D341Med (cell line): ENCODE data around the gene PAX1.

Experiments used
- DNase-seq: peaks from one replicate; pipeline ENCODE4 v3.0.0; 2012; ENCODE audit warnings: low spot score

Gene PAX1

GRCh38 chr20:21705575-21706260, at the start of gene PAX1:
TSS of gene PAX1 (plus strand) at chr20:21705664. CDS start at chr20:21705713, 49 bp downstream.
- DNase-seq, result no peak

DNA sequence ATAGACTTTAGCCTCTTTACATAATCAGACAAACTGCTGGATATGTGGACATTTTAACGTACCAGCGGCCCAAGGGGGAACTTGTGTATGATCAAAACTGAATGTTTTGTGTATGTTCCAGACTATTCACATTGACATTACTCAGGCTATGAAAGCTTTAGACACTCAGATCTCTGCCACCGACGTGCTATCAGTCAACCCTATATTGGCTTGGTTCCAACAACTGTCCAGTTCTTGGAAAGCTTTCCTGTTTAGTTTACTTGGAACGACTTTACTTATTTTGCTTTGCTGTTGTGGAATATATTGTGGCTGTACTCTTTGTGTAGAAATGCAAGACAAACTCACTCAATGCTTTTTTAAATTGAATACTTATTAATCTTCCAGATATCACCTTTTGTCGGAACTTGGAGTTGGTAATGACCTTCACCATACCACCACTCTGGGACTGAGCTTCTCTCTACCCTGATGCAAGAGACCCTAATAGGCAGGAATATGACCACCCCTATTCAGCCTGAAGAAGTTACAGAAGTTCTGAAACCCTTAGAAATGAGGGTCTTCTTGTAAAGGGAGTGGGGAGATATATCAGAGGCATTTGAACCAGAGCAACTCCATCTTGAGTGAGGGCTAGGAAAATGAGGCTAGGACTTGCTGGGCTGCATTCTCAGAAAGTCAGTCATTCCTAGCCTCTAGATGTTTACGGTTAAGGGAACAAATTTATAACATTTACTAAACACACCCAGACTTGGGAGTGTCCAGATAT, 49.0 kb upstream of the PAX1 start:
- DNase-seq, result no peak

DNA sequence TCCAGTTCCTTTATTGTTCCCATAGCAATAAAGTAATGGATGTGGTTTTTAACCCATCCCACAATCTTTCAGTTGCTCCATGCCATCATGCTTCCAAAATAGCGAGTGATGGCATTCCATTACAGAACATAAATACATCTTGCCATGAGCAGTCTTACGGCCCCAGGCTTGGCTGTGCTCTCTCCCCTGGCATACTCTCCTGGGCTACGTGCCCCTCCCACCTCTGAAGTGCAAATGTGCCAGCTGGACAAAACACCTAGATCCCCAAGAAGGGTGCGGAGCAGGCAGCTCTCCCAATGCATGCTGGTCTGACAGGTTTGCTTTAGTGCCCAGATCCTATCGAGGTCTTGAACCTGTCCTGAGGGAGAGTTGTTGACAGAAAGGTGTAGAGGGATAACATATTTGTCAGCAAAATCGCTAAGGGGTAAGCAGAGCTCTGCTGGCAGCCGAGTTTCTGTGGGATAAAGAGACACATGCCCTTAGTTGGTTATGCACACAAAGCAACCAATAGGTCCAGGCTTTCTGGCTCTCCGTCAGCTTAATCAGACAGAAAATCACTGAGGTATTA, 43.9 kb upstream of the PAX1 start:
- no peak for DNase-seq

GRCh38 chr20:21663465-21663864, 42.0 kb upstream of the PAX1 start:
- no peak for DNase-seq

GRCh38 chr20:21665687-21666446, 39.6 kb upstream of the PAX1 start:
- no peak for DNase-seq

- DNase-seq, result no peak
Observed at GRCh38 chr20:21670126-21670525, 35.3 kb upstream of the PAX1 start.

GRCh38 chr20:21670981-21671380, 34.5 kb upstream of the PAX1 start:
- DNase-seq, result no peak

- DNase-seq, result no peak
Observed at GRCh38 chr20:21677261-21677660, 28.2 kb upstream of the PAX1 start.

GRCh38 chr20:21677781-21678180, 27.7 kb upstream of the PAX1 start:
- no peak for DNase-seq

DNA sequence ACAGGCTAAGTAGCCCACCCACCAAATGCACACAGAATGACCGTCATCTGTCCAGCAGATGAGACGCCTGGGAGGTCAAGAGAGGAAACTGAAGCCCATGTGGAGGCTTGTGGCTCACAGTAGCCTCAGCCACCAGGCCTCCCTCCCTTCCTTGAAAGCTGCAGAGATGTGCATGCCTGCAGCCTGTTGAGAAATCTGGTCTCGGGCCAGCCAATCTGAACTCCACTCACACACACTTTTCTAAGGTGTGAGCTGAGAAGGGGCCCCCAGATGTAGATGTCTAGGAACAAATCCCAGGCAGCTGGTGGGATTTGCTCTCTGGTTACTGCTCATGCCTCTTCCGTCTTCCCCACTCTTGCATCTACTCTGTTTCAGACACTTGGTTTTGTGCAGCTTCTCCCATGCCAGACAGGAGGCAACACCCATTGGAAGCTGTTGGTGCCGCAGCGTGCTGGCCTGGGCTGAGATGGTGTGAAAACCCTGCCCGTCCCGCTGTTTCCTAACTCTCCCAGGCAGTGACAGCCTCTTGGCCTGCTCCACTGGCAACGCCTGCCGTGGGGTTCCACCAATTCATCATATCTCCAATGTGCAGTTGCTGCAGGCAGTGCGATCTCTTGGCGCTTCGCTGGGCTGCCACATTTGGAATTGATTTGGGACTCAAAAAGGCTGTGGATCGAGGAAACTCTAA, 24.1 kb upstream of the PAX1 start:
- DNase-seq, result no peak

DNA sequence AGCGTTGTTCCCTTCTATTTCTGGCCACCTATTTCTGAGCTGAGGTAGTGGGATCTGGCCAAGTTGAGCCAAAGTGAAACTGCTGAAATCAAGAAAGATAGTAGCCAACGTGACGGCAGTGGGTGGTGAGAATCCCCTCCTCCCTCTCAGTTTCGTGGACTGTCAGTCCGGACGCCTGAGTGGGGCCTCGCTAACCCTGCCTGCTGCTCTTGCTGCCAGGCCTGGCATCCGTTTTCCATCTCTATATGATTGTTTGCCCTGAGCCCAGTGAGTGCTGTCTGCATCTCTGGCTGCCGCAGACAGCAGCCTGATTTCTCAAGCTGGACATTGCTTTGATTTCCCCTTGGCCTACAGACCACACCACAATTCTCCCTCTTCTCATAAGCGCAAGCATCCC, 23.5 kb upstream of the PAX1 start:
- DNase-seq, result no peak

DNA sequence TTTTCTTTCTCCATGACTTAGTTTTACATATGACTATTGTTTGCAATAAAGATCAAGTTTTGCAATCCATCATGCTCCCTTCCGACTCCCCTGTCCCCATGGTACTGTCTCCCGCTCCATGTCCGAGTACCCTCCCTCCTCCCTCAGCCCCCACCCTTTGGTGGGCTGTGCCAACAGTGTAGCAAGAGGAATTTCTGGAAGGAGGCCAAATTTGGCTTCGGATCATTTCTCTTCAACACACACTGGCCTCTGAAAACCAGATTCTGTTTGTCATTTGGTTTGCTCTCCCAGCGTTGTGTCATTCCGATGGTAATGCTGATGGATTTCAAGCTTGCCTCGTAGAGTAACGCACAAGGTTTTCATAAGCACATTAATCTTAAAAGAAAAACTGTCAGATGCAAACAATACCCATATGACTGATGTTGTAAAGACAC, 22.9 kb upstream of the PAX1 start:
- no peak for DNase-seq

DNA sequence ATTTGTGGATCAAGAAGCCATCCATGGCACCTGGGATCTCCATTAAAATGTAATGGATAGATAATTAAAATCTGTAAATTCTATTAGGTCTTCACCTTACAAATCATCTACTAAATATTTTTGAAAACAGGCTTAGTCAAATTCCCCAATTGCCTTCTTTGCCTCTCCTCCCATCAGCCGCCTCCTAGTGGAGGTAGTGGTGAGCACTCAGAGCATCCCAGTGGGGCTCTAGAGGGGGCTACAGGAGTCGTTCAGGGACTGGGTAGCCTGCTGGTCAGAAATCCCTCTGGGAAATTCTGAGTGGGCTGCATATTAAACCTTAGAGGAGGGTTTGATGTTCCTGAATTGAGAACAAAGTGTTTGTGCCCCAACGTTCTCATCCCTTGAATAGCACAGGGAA, 20.8 kb upstream of the PAX1 start:
- no peak for DNase-seq

DNA sequence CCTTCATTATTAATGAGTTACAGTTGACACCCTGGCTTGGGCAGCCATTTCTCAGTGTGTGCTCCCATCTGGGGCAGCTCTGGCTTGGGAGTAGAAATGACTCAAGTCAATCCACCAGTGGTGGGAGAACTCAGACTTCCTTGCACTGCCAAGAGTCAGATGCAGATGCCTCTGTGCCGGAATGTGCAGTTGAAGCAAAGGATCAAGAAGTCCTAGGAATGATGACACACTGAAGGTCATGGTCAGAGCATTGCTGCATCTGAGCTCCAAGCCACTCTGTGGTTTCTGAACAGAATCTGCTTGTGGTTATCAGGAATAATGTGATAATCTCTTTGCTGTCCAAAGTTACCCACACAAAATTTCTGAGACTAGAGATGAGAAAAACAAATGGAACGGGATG, 19.5 kb upstream of the PAX1 start:
- no peak for DNase-seq

DNA sequence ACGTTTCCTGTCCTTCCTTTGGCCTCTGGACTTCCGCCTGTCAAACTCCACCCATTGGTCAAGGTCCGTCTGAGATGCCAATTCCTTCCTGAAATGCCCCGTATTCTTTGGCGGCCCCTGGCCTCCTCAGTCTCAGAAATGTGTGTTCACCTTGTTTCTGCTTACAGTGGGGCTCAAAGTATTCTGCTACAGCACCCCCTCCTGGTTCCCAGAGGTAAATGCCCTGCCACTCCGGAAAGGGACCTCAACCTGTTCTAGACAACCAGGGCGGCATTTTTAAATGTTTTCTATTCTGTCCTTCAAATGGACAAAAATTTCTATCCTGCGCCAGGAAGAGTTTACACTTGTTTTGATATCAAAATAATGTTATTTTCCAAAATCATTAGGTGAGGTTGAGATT, 12.1 kb upstream of the PAX1 start:
- no peak for DNase-seq

- no peak for DNase-seq
Observed at GRCh38 chr20:21698494-21699215, 6.8 kb upstream of the PAX1 start.

DNA sequence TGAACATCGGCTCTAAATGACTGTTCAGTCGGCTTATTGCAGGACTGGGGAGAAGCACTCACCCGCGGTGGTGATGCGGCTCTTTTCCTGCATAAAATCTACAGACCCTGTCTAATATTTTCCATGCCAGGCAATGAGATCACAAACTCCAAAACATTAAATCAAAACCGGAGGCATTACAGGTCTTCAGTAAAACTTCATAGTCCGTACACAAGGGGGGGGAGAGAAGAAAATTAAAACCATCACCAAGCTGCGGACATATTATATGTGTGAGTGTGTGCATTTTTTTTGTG, 6.3 kb upstream of the PAX1 start:
- no peak for DNase-seq

DNA sequence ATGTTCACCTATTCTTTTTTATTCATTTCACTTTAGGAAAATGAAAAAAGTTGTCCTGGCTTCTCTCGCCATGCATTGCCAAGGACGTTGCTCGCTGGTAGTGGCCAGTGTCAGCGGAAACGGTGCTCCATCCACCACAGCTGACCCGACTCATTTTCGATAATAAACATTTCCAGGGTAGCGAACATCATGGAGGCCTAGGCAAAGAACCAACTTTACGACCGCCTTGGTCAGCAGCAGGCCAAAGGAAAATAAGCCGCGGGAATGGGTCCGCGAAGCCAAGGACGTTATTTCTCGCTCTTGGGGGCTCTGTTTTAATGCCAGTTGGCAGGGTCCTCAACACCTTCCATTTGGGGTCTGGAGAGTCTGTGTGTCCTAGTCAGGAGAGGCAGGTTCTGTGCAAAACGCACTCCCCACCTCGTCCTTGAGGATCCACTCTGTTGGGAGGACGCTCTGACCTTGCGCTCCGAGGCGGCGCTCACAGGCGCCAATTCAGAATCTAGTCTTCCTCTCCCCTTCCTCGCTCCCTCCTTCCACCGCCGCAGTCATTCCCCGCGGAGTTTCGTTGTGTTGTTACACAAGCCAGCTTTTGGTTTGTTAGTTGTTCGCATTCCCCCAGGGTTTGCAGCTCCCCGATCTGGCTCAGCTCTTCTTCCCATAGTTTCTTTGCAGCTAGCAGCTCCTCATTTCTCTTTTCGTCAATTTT, 4.1 kb upstream of the PAX1 start:
- DNase-seq, result no peak

GRCh38 chr20:21702016-21702415, 3.4 kb upstream of the PAX1 start:
- DNase-seq, result no peak

- DNase-seq, result peak; percentile 83
Observed at GRCh38 chr20:21702553-21703470, 2.7 kb upstream of the PAX1 start.
